ENCODE data around the gene PRXL2A. TPM values are rescaled to one million over a fixed set of nuclear protein-coding genes. Genes with fewer than 3 reads are reported as not detected.

PRXL2A gene
- total and polyA plus RNA-seq, 3 donors from 2014 or later: 102 to 106 (median 104) TPM

DNA sequence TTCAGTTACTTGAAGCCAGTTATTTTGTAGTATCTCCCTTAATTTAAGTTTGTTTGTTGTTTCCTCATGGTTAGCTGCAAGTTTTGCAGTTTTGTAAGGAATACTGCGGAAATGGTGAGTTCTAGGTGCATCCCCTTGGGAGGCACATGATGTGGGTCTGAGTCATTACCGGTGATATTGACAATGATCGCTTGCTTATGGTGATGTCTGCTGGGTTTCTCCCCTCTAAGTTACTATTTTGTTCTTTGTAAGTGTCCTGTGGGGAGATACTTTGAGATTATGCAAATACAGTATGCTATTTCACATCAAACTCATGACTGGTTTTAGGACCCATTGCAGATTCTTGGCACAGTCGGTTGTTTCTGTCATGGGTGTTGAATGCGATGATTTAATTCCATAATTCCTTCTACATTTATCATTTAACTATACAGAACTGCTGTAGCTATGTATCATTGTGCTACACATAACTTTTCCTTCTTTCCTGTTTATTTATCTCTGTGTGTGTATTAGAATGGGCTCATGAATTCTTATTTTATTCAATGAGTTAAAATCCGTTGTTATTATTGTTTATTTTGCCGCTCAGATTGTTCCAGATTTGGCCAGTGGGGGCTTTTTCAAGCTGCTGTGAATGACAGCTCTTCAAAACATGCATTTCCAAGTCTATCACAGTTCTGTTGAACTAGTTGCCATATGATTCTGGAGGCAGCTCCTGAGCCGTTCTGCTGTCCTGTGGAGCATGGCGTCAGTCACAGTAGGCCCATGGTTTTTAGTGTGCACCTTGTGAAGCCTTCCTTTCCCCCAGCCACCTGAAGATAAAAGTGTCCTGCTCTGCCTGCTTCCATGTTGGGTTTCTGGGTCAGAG is 64.1 kb downstream of the PRXL2A start:
- Histone ChIP-seq H3K9me3 (no peaks in the 10 kb centered on the region), H3K36me3 (ENCODE audit: low read depth, missing control alignments) (no peaks in the 10 kb centered on the region), H3K4me3 (no peak overlapping the region), H3K4me1 (peaks cover 54% of the 10 kb centered on the region), H3K27ac (peak overlapping the region in 1 of 2 donors; percentile 64), H3K27me3 (no peaks in the 10 kb centered on the region)
- DNase-seq: no peak
- 70 to 74% methylated on average over 9 of the region's 9 CpGs for WGBS, 2 donors
- no peak for TF ChIP-seq POLR2A (IDR thresholded peaks at IDR 0.05)
- TF ChIP-seq, protein P1, sequence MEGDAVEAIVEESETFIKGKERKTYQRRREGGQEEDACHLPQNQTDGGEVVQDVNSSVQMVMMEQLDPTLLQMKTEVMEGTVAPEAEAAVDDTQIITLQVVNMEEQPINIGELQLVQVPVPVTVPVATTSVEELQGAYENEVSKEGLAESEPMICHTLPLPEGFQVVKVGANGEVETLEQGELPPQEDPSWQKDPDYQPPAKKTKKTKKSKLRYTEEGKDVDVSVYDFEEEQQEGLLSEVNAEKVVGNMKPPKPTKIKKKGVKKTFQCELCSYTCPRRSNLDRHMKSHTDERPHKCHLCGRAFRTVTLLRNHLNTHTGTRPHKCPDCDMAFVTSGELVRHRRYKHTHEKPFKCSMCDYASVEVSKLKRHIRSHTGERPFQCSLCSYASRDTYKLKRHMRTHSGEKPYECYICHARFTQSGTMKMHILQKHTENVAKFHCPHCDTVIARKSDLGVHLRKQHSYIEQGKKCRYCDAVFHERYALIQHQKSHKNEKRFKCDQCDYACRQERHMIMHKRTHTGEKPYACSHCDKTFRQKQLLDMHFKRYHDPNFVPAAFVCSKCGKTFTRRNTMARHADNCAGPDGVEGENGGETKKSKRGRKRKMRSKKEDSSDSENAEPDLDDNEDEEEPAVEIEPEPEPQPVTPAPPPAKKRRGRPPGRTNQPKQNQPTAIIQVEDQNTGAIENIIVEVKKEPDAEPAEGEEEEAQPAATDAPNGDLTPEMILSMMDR (IDR thresholded peaks at IDR 0.05): no peak
- intact Hi-C loops (cut with DNase I; ENCODE audit: low total_unique reads): no loop called here

DNA sequence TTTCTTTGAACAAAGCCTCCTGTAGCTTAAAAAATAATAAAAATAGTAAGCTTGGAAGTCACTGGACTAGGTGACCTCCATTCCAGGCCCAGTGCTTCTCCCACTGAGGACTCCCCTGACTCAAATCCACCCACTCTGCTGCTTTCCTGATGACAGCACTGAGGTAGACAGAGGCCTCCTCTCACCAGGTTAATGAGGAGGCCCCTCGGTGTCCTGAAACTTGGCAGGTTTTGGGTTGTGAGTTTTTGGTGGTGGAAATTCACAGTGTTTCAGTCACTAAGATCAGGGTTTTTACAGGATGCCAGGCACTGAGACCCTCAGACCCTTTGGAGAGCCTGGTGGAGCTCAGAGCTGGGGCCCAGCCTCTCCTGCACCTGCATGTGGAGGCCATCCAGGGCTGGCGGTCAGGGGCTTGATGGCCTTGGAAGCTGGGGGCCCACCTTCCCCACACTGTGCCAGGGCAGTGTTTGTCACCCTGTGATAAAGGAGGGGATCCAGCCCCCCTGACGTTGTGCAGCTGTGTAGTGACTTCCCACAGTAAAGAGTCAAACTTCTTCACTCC is 64.8 kb downstream of the PRXL2A start:
- 57 to 63% methylated on average over 3 of the region's 3 CpGs for WGBS, 2 donors
- H3K4me1 ChIP-seq: peaks cover 50% of the 10 kb centered on the region
- H3K36me3 ChIP-seq (ENCODE audit: low read depth, missing control alignments): no peaks in the 10 kb centered on the region
- intact Hi-C loops (cut with DNase I; ENCODE audit: low total_unique reads): no loop called here
- H3K4me3 ChIP-seq: no peak overlapping the region
- no peaks in the 10 kb centered on the region for H3K9me3 ChIP-seq
- peak overlapping the region in 1 of 2 donors; percentile 64 for H3K27ac ChIP-seq
- no peak for TF ChIP-seq POLR2A (IDR thresholded peaks at IDR 0.05)
- TF ChIP-seq, protein P1 (IDR thresholded peaks at IDR 0.05): no peak
- DNase-seq: no peak
- H3K27me3 ChIP-seq: no peaks in the 10 kb centered on the region

DNA sequence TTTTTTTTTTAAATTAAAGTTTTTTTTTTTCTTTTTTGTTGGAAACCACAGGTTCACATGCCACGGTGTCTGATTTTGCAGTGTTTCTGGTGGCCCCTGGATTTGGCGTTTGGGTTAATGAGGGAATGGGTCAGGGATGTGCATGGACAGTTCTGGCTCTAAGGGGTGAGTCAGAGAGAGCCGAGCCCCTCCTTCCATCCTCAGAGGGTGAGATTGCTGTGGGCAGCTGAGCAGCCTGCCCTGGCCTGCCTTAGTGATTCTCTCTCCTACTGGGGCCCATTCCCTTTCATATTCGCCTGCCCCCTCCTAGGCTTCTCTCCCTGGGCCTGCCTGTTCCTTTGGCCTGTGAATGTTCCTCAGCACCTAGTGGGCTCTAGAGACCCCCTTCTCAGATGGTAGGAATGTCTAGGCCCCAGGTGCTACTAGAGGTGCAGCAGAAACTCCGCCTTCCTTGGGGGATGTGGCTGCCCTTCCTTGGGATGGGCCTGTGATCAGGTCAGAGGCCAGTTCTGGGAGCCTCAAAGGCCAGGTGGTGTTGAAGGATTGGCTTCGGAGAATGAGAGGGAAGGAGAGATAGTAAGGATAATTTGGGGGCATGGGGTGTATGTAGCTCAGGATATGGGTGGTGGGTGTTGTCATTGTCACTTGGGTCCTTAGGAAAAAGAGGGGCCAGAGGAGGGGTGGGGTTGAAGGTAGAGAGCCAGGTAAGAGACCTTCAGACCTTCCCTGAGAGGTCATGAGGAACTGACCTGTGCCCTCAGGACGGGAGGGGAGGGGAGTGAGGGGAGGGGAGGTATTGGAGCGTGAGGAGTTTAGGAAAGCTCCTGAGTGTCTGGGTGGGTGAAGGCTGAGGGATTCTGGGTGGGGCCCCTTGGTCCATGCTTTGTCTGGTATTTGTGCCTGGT is 65.6 kb downstream of the PRXL2A start:
- DNase-seq: no peak
- WGBS, 2 donors: 84 to 87% methylated on average over 8 of the region's 8 CpGs
- peaks cover 43% of the 10 kb centered on the region for H3K4me1 ChIP-seq
- intact Hi-C loops (cut with DNase I; ENCODE audit: low total_unique reads): no loop called here
- no peaks in the 10 kb centered on the region for H3K27me3 ChIP-seq
- H3K36me3 ChIP-seq (ENCODE audit: low read depth, missing control alignments): no peaks in the 10 kb centered on the region
- peak overlapping the region; percentile 39 to 64 for H3K27ac ChIP-seq
- TF ChIP-seq, protein P1 (IDR thresholded peaks at IDR 0.05): no peak
- no peak for TF ChIP-seq POLR2A (IDR thresholded peaks at IDR 0.05)
- no peaks in the 10 kb centered on the region for H3K9me3 ChIP-seq
- H3K4me3 ChIP-seq: no peak overlapping the region

DNA sequence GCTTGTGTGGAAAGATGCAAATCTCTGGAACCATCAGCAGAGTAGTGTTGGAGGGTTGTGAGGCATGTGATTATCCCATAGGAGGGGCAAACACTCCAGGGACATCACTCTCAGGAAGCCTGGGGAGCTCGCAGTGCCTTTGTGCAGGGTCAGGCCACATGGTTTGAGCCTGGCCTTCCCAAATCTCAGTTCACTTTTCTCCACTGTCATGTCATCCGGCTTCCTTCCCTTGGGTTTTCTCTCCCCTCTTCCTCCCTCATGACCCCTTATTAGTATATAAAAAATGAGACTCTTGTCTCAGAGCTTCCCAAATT is 66.2 kb downstream of the PRXL2A start:
- Histone ChIP-seq H3K27me3 (no peaks in the 10 kb centered on the region), H3K9me3 (no peaks in the 10 kb centered on the region), H3K4me3 (no peak overlapping the region), H3K4me1 (peaks cover 37% of the 10 kb centered on the region), H3K27ac (peak overlapping the region; percentile 39 to 64), H3K36me3 (ENCODE audit: low read depth, missing control alignments) (no peaks in the 10 kb centered on the region)
- 42 to 43% methylated on average over 2 of the region's 2 CpGs for WGBS, 2 donors
- TF ChIP-seq POLR2A (IDR thresholded peaks at IDR 0.05): no peak
- TF ChIP-seq, protein P1 (IDR thresholded peaks at IDR 0.05): no peak
- intact Hi-C loops (cut with DNase I; ENCODE audit: low total_unique reads): no loop called here
- no peak for DNase-seq
